Fibroblast of skin of left quadriceps (primary cell): ENCODE data around the gene C6orf163.
A peak's percentile ranks its signal among the peaks of the same experiment; 100 is the strongest.
"Not testable (repeated sequence)": the region's sequence is repeated elsewhere in the genome, so short reads cannot be mapped to it uniquely, and the experiment has no call there.

ENCODE experiments used
- DNase-seq, 2 experiments: peaks; one replicate each; pipeline ENCODE4 v3.0.0-alpha.2; 2013; ENCODE audit warnings: low read depth in 2 of 2

Gene C6orf163

GRCh38 chr6:87344731-87345130 is at the start of gene C6orf163:
Gene C6orf163 (plus strand): TSS chr6:87344813. CDS start chr6:87345100, 287 bp downstream.
- no peak for DNase-seq

DNA sequence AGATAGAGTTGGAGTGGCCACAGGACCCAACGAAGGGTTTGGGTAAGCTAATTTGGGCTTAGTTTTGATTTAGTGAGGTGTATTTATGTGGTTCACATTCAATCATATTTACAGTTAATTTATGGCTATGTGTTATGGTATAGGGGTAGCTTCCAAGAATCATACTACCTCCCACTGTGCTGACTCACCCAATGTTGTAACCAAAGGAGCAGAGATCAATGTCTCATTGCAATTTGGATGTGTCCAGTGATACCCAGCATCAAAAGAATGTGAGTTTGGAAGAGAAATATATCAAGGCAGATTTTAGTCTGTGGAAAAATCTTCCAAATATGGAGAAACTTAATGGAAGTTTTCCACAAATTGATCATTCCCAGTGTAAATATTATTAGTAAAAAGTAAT is 47.5 kb upstream of the C6orf163 start:
- DNase-seq, result peak in 1 of 2 experiments; percentile 8

- not testable (repeated sequence) for DNase-seq
Observed at GRCh38 chr6:87301277-87301676, 43.3 kb upstream of the C6orf163 start.

DNA sequence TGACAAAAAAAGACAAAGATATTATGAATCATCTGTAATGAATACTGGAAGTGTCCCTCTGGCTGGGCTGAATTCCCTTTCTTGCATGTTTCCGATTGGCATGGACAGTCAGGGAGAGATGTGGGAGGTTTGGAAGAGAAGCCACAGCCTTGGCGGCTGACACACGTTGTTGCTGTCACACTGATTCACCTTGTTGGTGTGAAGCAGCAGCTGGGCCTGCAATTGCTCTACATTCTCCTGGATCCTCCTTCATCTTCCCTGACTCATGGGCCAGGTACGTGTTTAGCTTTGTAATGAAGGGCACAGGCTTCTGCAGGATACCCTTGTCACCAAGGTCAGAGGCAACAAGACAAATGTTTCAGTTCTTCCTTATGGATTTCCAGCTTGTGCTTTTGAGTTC is 35.6 kb upstream of the C6orf163 start:
- DNase-seq, result no peak

- DNase-seq, result no peak
Observed at GRCh38 chr6:87312860-87313259, 31.8 kb upstream of the C6orf163 start.

DNA sequence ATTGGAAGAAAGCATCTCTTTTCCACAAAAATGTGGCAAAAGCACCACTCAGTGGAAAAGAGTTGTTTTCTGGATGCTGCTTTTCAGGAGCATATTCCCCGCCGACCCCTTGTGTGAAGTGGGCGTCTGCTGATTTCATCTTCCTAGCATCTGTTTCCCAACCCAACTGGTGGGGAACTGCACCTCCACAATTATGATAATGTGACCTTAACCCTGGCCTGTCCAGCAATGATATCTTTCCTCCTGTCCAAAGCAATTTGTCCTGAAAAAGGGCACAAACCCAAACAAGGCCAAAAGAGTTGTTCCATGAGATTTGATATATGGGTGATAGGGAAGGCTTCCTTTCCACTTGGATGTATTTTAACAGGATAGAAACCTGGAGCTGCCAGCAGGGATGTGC is 29.5 kb upstream of the C6orf163 start:
- DNase-seq, result no peak

GRCh38 chr6:87319271-87319987 is 25.2 kb upstream of the C6orf163 start:
- no peak for DNase-seq

DNA sequence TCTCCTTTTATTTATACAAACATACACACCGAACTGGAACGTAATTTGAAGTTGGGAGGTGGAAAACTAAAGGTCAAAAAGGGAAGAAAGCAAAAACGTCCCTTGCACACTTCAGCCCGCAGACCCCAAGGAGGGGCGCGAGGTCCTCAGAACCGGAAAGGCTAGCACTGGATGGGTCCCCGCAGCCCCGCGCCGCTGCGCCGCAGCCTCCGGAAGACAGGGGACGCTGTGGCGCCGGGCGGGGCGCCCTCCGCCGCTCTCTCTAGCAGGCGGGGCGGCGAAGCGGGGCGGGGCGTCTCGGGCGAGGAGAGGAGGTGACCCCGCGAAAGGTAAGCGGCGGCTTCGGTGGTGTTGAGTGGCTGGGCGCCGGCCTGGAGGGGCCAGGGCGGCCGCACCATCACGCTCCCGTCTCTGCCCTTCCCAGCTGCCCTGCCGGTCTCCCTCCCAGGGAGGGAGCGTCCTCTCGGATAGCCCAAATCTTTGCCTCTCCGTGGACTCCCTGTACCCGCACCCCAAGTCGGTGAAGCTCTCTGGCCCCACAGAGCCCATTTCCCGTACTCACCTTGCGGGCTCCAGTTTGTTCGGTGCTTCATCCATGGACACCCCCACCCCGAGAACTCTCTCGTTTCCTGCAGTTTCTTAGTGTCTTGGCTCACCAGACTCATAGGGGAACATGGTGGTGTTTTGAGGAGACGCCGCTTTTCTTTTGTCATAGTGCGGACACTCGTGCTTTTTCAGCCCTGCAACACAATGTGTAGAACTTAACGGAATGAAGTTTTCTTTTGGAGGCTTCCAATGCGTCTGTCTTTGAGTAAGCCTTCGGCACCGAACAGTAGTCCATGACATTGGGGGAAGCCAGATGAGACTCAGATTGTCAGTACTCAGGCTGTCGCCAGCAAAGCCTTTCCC is 22.1 kb upstream of the C6orf163 start, which contains the start of gene SMIM8:
TSS of gene SMIM8 (plus strand) at position 285 of the 909 bp plus-strand sequence. CDS start 14,444 bp downstream, outside the sequence.
- DNase-seq, result peak; percentile 35

GRCh38 chr6:87323880-87324279 is 20.7 kb upstream of the C6orf163 start:
- not testable (repeated sequence) for DNase-seq

DNA sequence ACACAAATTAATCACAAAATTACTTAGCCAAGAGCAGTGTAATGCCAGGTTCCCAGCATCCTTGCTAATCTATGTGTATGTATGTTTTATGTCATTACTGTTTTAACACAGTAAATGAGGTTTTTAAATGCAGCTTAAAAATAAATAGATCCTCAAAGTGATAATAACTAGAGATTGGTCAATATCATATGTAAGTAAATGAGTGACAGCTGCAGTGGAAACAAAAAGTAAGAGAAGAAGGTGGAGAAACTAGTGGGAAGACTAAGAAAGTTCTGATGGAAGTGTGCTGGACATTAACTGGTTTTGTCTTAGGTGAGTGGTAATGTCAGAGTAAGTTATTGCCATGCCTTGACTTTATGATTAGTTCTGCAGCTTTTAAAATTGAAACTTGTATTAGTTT is 13.7 kb upstream of the C6orf163 start:
- DNase-seq, result no peak

- no peak for DNase-seq
Observed at GRCh38 chr6:87333033-87333432, 11.6 kb upstream of the C6orf163 start.

DNA sequence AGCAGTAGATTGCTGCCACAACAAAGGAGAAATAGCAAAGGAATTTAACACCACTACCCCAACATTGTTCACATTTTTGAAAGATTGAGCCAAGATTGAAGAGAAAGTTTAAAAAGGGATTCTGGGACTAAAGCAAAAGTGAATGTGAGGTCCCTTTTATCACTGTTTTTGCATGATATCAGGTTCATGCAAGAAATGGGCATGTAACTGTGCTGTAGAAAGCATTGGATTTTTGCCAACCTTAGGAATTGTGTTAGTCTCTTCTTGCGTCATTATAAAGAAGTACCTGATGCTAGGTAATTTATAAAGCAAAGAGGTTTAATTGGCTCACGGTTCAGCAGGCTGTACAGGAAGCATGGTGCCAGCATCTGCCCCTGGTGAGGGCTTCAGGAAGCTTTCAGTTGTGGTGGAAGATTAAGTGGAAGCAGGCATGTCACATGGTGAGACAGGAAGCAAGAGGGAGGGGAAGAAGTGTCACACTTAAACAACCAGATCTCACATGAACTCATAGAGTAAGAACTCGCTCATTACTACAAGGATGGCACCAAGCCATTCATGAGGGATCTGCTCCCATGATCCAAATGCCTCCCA is 10.9 kb upstream of the C6orf163 start:
- no peak for DNase-seq

DNA sequence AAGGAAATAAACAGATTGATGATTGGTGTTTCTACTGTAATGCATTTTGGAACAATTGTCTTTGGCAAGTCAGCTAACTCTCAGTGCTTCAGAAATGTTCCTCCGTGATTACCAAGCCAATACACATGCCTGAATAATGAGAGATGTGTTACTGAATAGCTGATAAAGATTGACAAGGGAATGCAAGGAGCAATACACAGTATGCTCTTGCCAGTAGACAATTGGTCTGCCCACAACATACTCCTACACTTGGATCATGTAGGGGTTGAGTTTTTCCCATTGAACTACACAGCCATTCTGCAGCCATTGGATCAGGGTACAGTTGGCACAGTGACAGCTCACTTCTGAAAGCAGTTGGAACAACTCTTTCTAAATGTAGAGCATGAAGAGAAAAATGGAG is 9.9 kb upstream of the C6orf163 start:
- no peak for DNase-seq

GRCh38 chr6:87336367-87336766 is 8.2 kb upstream of the C6orf163 start:
- DNase-seq, result no peak

DNA sequence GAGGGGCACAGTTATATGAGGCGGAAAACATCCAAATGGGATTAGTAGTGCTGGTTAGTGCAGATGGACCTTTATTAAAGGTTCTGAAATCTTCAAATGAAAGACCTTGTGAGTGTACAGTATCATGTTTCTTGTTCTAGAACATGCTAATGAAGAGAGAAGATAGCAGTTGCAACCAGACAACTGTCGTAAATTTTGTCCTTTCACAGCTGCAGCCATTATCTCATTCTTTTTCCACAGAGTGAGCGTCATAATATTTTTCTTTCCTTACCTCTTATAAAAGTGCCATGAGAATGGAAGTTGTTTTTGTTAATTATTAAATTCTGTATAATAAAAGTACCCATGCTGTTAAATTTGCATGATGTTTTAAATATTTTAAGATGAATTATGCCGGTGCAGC is 4.4 kb upstream of the C6orf163 start:
- no peak for DNase-seq

- no peak for DNase-seq
Observed at GRCh38 chr6:87341158-87341557, 3.5 kb upstream of the C6orf163 start.

GRCh38 chr6:87341899-87342298 is 2.7 kb upstream of the C6orf163 start:
- DNase-seq, result no peak

- no peak for DNase-seq
Observed at GRCh38 chr6:87342829-87343228, 1.8 kb upstream of the C6orf163 start.

- DNase-seq, result no peak
Observed at GRCh38 chr6:87346700-87347099, 2.1 kb downstream of the C6orf163 start.

DNA sequence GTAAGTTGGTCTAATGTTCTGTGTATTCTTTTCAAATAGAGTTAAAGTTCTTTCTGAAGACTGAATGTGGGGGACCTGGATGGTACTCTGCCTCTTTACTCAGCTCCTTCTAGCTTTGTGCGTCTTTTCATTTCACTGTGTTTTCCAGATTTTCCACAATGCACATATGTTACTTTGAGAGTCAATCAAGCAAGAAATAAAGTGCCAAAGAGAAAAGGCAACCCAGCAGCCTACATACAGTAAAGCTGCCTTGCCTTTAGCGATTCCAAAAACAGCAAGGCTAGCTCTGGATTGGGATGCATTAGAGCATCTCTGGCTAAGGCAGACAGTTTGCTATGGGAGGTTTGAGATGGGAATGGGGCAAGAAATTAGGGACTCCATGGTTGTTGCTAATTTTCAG is 5.3 kb downstream of the C6orf163 start:
- no peak for DNase-seq

GRCh38 chr6:87350516-87350915 is 5.9 kb downstream of the C6orf163 start:
- no peak for DNase-seq

DNA sequence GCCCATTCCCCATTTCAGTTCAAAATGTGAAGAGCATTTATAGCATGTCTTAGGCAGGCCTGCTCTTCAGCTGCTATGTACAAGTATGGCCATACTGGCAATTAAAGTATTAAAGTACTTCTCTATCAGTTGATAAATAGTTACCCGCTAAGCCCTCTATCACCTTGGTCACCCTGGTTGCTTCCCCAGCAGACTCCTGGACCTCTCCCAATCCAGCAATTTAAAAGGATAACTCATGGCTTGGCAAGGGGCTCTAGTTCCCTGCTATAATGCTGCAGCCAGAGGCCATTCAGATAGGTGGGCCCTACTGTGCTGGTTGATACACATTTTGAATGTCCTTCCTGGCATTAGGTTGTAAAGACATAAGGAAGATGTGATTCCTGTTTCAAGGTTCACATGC is 7.0 kb downstream of the C6orf163 start:
- no peak for DNase-seq
